NOMO-1 (cell line): ENCODE data around the gene SLC9B2.

Experiments
- DNase-seq, 2 experiments: peaks; one replicate each; lab custom pipeline; 2025; ENCODE audit not compliant: unreplicated experiment in 2 of 2; lab: John Stamatoyannopoulos, UW

SLC9B2 gene

GRCh38 chr4:103076747-103077347, at the start of gene SLC9B2:
SLC9B2 (minus strand) TSS chr4:103076761; CDS start chr4:103067550, 9,211 bp downstream.
- no peak for DNase-seq

- DNase-seq = no peak
Measured at GRCh38 chr4:103126126-103126525, 49.6 kb upstream of the SLC9B2 start.

DNA sequence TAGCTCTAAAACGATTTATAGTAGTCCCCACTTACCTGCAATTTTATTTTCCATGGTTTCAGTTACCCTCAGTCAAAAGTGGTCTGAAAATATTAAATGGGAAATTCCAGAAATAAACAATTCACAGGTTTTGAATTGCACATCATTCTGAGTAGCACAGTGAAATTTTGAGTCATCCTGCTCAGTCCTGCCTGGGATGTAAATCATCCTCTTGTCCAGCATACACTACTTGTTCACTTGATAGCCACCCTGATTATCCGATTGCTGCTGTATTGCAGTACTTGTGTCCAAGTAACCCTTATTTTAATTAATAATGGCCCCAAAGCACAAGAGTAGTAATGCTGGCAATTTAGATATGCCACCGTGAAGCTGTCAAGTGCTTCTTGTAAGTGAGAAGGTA, 46.6 kb upstream of the SLC9B2 start:
- no peak for DNase-seq

GRCh38 chr4:103118166-103118565, 41.6 kb upstream of the SLC9B2 start:
- DNase-seq = no peak

DNA sequence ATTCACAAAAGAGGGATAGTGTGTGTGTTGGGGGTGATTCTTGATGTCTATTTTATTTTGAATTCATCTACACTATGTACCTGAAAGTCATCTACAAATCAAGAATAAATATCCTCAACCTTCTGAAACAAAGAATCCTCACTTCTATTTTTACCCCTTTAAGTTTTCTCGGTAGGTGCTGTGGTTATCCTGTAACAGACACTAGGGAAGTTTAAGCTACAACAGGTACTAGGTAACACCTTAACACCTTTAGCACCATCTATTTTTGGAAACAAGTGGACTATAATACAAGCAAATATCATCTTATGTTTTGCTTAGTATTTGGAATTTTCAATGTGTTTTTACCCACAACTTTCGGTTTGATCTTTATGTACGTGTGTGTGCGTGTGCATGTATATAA, 35.0 kb upstream of the SLC9B2 start:
- DNase-seq = no peak

DNA sequence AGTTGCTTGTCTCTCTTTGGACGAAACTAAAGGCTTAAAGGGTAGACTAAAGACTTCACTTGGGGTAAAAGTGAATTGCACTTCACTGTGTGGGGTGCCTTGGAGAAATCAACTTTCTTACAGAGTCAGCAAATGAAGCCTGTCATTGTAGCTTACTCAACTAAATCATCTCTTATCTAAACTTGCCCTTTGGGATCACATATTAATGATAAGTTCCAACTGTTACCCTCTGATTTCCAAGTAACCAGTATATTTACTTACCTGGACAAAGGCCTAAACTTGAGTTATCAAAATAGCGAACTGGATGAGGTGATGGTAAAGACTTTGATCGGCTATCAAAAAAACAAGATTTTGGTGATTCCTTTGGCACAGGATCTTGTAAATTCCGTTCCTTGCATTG, 32.0 kb upstream of the SLC9B2 start:
- no peak for DNase-seq

GRCh38 chr4:103105558-103106356, 29.2 kb upstream of the SLC9B2 start:
- DNase-seq = no peak

- DNase-seq = no peak
Measured at GRCh38 chr4:103104886-103105285, 28.3 kb upstream of the SLC9B2 start.

- DNase-seq = no peak
Measured at GRCh38 chr4:103100691-103101090, 24.1 kb upstream of the SLC9B2 start.

DNA sequence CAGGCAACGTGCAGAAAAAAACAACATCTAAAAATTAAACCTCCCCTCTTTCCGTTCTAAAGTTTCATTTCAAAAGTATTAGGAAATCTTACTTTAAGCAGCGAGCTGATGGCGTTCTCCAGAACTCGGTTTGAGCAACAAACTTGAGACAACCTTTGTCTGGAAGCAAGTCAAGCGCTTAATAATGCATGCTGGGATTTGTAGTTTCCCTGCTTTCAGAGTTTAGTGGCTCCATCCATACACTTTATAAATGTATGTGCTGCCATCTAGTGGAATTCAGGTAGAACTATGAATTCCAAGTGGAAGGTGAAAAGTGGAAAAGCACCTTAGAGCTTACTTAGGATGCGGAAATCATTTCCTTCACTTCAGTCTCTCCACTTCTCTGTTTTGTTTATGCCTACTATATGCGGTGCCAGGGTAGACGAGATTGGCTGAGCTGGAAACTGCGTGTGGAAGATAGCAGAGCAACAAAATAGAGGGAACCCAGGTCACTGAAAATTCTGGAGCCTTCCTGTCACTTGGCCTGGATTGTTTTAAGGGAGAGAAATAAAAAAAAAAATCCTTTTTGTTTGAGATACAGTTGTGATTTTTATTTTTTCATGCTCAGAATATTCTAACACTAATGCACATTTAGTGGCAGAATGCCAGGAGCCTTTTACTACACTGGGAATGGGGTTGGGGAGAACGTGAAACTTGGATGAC, 23.3 kb upstream of the SLC9B2 start, which contains the start of gene BDH2:
TSS of gene BDH2 (minus strand) at position 144 of the 702 bp plus-strand sequence. CDS start 3,580 bp downstream, outside the sequence.
- DNase-seq = peak; percentile 67 to 92

GRCh38 chr4:103098756-103099440, 22.3 kb upstream of the SLC9B2 start:
- no peak for DNase-seq

- DNase-seq = no peak
Measured at GRCh38 chr4:103098341-103098740, 21.8 kb upstream of the SLC9B2 start.

DNA sequence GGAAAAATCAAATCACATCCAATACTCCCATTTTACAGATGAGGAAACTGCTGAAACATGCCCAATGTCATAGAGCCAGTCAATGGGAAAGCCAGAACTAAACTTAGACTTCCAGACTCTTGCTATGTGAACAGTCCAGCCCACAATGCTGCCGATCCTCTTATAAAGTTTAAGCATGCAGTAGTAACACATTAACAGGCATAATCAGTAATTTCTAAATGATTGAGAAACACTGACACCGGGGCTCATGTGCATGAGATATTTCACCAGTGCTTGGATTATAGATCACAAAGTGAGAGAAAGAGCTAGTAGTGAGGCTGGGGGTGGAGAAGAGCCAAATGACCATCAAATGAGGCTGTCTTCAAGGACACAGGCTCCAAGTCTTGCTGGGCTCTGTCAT, 20.6 kb upstream of the SLC9B2 start:
- DNase-seq = no peak

DNA sequence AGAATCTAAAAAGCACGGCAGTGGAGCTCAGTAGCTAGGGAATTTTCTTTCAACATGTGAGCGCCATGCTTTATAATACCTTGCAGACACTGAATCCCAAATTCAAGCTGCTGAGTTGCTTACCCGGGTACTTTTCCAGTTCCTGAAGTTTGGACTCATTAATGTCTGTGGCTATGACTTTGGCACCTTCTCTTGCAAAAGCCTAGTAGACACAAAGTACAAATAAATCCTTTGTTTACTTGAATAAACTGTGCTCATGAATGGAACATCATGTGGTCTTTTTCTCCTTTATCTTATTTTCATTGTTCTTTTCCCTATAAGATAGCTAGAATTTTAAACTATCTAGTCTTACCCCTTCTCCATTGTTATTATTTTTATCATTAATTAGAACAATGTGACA, 18.5 kb upstream of the SLC9B2 start:
- no peak for DNase-seq

DNA sequence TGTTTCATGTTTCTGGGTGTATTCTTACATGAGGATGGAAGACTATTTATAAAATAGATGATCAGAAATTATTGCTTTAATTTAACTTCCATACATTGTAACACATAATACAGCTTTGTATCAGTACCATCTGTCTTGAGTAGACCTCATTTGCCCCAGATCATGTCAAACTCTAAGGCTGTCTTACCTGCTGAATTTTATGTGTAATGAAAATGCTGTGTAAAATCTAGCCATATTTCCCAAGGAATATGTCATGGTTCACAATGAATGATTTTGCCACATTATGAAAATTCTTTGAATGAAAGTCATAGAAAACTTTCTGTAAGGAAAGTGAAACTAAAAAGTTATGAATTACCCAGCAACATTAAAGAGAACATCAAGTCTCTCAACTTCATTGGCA, 15.7 kb upstream of the SLC9B2 start:
- DNase-seq = no peak

DNA sequence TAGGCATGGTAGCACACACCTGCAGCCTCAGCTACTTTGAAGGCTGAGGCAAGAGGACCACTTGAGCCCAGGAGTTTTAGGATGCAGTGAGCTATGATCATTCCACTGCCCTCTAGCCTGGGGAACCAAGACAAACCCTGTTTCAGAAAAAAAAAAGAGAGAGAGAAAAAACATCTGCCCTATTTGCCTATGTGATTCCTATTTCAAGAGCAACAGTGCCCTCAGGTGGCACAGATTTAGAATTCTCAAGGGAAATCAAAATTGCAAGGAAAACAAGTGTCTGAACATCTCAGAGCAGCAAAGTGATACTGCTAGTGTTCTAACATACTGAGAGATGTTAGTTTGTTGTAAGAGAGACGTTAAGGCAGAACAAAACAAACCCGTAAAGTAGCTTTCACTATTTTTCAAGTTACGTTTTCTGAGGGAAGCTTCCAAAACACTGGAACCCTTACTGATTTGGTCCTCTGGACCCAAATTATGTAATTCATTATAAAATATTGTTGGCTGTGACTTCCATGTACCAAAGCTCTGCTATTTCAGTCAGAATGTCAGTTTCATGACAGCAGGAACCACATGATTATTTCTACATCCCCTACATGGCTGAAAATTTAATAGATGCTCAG, 15.2 kb upstream of the SLC9B2 start:
- DNase-seq = peak; percentile 20 to 36

GRCh38 chr4:103089481-103089880, 12.9 kb upstream of the SLC9B2 start:
- DNase-seq = no peak

DNA sequence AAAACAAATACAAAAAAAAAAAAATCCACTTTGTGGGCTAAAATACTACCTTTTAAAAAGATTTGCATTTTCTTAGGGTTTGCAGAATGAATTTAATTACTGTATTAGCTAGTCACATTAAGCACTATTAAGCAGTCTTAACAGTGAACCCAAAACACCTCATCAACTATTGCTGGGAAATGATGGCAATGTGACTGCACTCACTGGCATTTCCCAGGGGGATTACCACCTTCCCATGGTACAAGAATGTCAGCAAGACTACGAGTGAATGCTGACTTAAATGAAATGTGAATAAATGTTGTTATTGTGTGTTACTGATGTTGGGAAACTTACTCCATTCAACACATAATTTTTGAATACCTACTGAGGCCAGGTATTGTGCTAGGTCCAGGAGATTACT, 10.0 kb upstream of the SLC9B2 start:
- no peak for DNase-seq

GRCh38 chr4:103085555-103086196, 9.1 kb upstream of the SLC9B2 start:
- no peak for DNase-seq

- no peak for DNase-seq
Measured at GRCh38 chr4:103079621-103080020, 3.1 kb upstream of the SLC9B2 start.
